GM12878 (cell line): ENCODE data around the gene NUMB. TPM values are rescaled to one million over a fixed set of nuclear protein-coding genes. Genes with fewer than 3 reads are reported as not detected.

Experiments used
- ASH2L ChIP-seq: fragments of 300-600, 200-600 bp; sonication (generic); IDR thresholded peaks from 2 replicates; pipeline ENCODE4 v1.6.1; 2017; ENCODE audit warnings: low read depth, mild to moderate bottlenecking, borderline replicate concordance
- BMI1 ChIP-seq: fragments of 450-650 bp; IDR thresholded peaks from 2 replicates; pipeline ENCODE4 v1.6.1; 2016; ENCODE audit warnings: mild to moderate bottlenecking, moderate library complexity, borderline replicate concordance
- CHD4 ChIP-seq: fragments of 200-600 bp; sonication (generic); IDR thresholded peaks from 2 replicates; pipeline ENCODE4 v1.6.1; 2016; ENCODE audit warnings: mild to moderate bottlenecking
- EGR1 ChIP-seq, 2 experiments: IDR thresholded peaks; 1 replicate in 1 of 2; 2 replicates in 1 of 2; pipeline ENCODE4 v1.6.1; 2011 to 2012; ENCODE audit warnings: low read depth in 2 of 2, low read length in 2 of 2, borderline replicate concordance in 1 of 2, mild to moderate bottlenecking in 1 of 2, moderate library complexity in 1 of 2
- ETV6 ChIP-seq, 2 experiments: fragments of 450-650 bp in 1 of 2; IDR thresholded peaks in 1 of 2; conservative IDR thresholded peaks in 1 of 2; 2 replicates each; pipeline ENCODE4 v1.6.1; 2014; ENCODE audit warnings: antibody characterized with exemption in 1 of 2, borderline replicate concordance in 1 of 2, low read depth in 1 of 2, mild to moderate bottlenecking in 1 of 2, moderate library complexity in 1 of 2
- HSF1 ChIP-seq: fragments of 150-350 bp; IDR thresholded peaks from 2 replicates; pipeline ENCODE4 v1.6.1; 2014; ENCODE audit warnings: mild to moderate bottlenecking, low read depth, low read length
- KLF5 ChIP-seq: fragments of 450-650 bp; IDR thresholded peaks from 2 replicates; pipeline ENCODE4 v1.6.1; 2014; ENCODE audit warnings: mild to moderate bottlenecking; ENCODE audit not compliant: partially characterized antibody
- PKNOX1 ChIP-seq: fragments of 450-650 bp; IDR thresholded peaks from 2 replicates; pipeline ENCODE4 v1.6.1; 2016; ENCODE audit warnings: mild to moderate bottlenecking
- RELB ChIP-seq: fragments of 450-650 bp; IDR thresholded peaks from 2 replicates; pipeline ENCODE4 v1.6.1; 2017; ENCODE audit warnings: low read depth, mild to moderate bottlenecking, moderate library complexity
- TAF1 ChIP-seq: IDR thresholded peaks from 2 replicates; pipeline ENCODE4 v1.6.1; 2011; ENCODE audit warnings: mild to moderate bottlenecking, low read depth, low read length, borderline replicate concordance
- ZBTB4 ChIP-seq: fragments of 450-650 bp; formaldehyde crosslinking; IDR thresholded peaks from 2 replicates; pipeline ENCODE4 v1.4.0; 2022; ENCODE audit warnings: mild to moderate bottlenecking, moderate library complexity
- polyA plus RNA-seq, 11 experiments: library from polyadenylated mRNA; depleted of rRNA in 4 of 11; unstranded in 6 of 11; stranded (reverse) in 5 of 11; fragments of >200 nt; fragmentation: Nextera tagmentation in 4 of 11; fragmentation: Illumina TruSeq in 1 of 11; extraction: Ambion mirVana in 4 of 11; extraction: Trizol in 1 of 11; gene quantifications; 1 replicate in 1 of 11; 2 replicates in 10 of 11; pipeline versions ENCODE4 v1.2.1 to v1.2.3, GENCODE V29; 2011 to 2016; ENCODE audit warnings: inconsistent platforms in 2 of 11, missing spikeins in 2 of 11, low read depth in 1 of 11
- total RNA-seq, 4 experiments: library from RNA; depleted of rRNA in 3 of 4; stranded (reverse); fragments of >200 nt in 3 of 4; fragmentation: Illumina TruSeq in 1 of 4; extraction: Trizol in 1 of 4; gene quantifications; 2 replicates each; pipeline versions ENCODE4 v1.2.1 to v1.2.3, GENCODE V29; 2013 to 2021

The NUMB gene
- total and polyA plus RNA-seq, 10 of the 15 experiments (the other 5 are each of a cell fraction or from before 2014, with no cell fraction given): 22.0 to 147 (median 48.9) TPM

GRCh38 chr14:73248108-73248868, 210.1 kb downstream of the NUMB start (continued):
- TF ChIP-seq PKNOX1 (no peak), TAF1 (no peak), RELB (peak; percentile 80), KLF5 (no peak), ETV6 (conservative IDR thresholded peaks at IDR 0.05 in 1 of 2, IDR thresholded peaks at IDR 0.05 in 1 of 2; ENCODE audit: borderline replicate concordance in 1 of 2, low read depth in 1 of 2) (no peak), BMI1 (no peak), ASH2L (no peak), HSF1 (no peak), EGR1 (IDR thresholded peaks at IDR 0.05; ENCODE audit: borderline replicate concordance in 1 of 2, low read depth in 2 of 2, low read length in 2 of 2) (no peak), ZBTB4 (no peak), CHD4 (no peak)
